Right atrium auricular region (tissue), 2 donors: Measurements from ENCODE around the gene APOBEC2. TPM values are rescaled to one million over a fixed set of nuclear protein-coding genes. Genes with fewer than 3 reads are reported as not detected.

Source experiments
- DNase-seq: peaks from one replicate; pipeline ENCODE4 v3.0.0-alpha.2; 2019; ENCODE audit warnings: low spot score
- H3K27ac ChIP-seq, 2 donors: fragments of 200-600 bp; sonication (generic); 1 replicate in 1 of 2; 2 replicates in 1 of 2; pipeline ENCODE4 v1.5.1; 2016 to 2019
- H3K27me3 ChIP-seq, 2 donors: fragments of 200-600 bp; sonication (generic); one replicate each; pipeline versions ENCODE4 v1.5.1 to v1.6.0; 2017 to 2019
- H3K36me3 ChIP-seq: fragments of 200-600 bp; sonication (generic); one replicate; pipeline ENCODE4 v1.5.1; 2016
- H3K4me1 ChIP-seq, 2 donors: fragments of 200-600 bp; sonication (generic); one replicate each; pipeline versions ENCODE4 v1.5.1 to v1.6.0; 2017 to 2019
- H3K4me3 ChIP-seq, 2 donors: fragments of 200-600 bp; sonication (generic); 1 replicate in 1 of 2; 2 replicates in 1 of 2; pipeline ENCODE4 v1.5.1; 2017 to 2019; ENCODE audit warnings: mild to moderate bottlenecking in 1 of 2, moderate library complexity in 1 of 2
- H3K9me3 ChIP-seq, 2 donors: fragments of 200-600 bp; sonication (generic); one replicate each; pipeline ENCODE4 v1.5.1; 2019
- total RNA-seq, 2 donors: library from RNA; depleted of rRNA; stranded (reverse); fragments of >200 nt; gene quantifications; one replicate each; pipeline ENCODE4 v1.1.0, GENCODE V29; 2016
- TF ChIP-seq, protein P1 (sequence below), 2 donors: fragments of 200-600 bp; sonication (generic); IDR thresholded peaks; one replicate each; pipeline ENCODE4 v1.5.1; 2019; ENCODE audit warnings: antibody characterized with exemption in 2 of 2

APOBEC2 gene
- total RNA-seq, 2 donors from 2014 or later, result 130 to 245 TPM

GRCh38 chr6:41074692-41075436 is 21.9 kb downstream of the APOBEC2 start:
- Histone ChIP-seq H3K27me3 (no peaks in the 10 kb centered on the region), H3K9me3 (no peaks in the 10 kb centered on the region), H3K4me1 (peaks cover 0 to 37% of the 10 kb centered on the region in 2 donors), H3K4me3 (peak overlapping the region; percentile 88 to 90), H3K36me3 (peaks cover 8% of the 10 kb centered on the region), H3K27ac (peak overlapping the region; percentile 99 to 100)
- DNase-seq, result no peak
- TF ChIP-seq, protein P1, sequence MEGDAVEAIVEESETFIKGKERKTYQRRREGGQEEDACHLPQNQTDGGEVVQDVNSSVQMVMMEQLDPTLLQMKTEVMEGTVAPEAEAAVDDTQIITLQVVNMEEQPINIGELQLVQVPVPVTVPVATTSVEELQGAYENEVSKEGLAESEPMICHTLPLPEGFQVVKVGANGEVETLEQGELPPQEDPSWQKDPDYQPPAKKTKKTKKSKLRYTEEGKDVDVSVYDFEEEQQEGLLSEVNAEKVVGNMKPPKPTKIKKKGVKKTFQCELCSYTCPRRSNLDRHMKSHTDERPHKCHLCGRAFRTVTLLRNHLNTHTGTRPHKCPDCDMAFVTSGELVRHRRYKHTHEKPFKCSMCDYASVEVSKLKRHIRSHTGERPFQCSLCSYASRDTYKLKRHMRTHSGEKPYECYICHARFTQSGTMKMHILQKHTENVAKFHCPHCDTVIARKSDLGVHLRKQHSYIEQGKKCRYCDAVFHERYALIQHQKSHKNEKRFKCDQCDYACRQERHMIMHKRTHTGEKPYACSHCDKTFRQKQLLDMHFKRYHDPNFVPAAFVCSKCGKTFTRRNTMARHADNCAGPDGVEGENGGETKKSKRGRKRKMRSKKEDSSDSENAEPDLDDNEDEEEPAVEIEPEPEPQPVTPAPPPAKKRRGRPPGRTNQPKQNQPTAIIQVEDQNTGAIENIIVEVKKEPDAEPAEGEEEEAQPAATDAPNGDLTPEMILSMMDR (IDR thresholded peaks at IDR 0.05), result no peak

DNA sequence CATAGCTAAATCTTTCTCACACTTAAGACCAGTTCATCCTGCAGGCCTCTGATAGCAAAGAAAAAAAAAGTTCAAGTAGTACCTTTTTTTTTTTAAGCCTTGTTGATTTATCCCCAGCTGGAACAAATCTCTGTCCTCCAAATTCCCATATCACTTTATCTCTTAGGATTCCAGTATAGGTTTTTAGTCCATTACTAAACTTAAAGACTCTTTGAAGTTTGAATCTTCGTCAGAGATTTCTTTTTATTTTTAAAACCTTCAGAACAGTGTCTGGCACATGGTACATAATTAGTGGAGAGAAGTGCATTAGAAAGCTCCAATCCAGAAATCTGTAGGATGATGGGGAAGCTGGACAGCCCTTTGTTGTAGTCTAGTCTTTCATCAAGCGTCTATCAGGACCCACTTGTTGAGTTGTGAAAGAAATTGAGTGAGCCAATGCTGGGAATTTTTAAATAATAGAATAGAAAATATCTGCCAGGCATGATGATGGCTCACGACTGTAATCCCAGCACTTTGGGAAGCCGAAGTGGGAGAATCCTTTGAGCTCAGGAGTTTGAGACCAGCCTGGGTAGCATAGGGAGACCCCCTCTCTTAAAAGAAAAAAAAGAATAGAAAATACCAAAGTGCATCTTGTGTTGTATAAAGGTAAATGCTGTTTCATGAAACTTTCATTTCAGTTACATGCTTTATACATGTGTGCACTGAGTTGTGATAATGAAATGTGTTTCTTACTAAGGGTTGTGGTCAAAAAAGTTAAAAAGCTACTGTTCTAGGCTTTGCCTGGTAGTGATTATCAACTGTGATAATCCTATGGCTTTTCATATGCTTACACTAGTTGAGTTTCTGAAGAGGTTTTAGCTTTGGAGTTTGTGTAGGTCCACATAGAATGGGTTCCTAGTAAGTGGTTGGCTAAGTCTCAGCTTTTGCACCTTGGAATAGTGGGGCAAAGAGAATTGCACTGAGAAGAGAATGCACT is 22.9 kb downstream of the APOBEC2 start:
- Histone ChIP-seq H3K4me3 (no peak overlapping the region), H3K36me3 (peaks cover 19% of the 10 kb centered on the region), H3K27me3 (no peaks in the 10 kb centered on the region), H3K4me1 (peaks cover 0 to 32% of the 10 kb centered on the region in 2 donors), H3K27ac (peak overlapping the region; percentile 99 to 100), H3K9me3 (no peaks in the 10 kb centered on the region)
- TF ChIP-seq, protein P1 (IDR thresholded peaks at IDR 0.05), result no peak
- no peak for DNase-seq

- Histone ChIP-seq H3K4me3 (no peak overlapping the region), H3K27ac (no peak overlapping the region), H3K27me3 (no peaks in the 10 kb centered on the region), H3K4me1 (peaks cover 0 to 28% of the 10 kb centered on the region in 2 donors), H3K9me3 (no peaks in the 10 kb centered on the region), H3K36me3 (peaks cover 22% of the 10 kb centered on the region)
- DNase-seq, result no peak
- TF ChIP-seq, protein P1 (IDR thresholded peaks at IDR 0.05), result no peak
Observed at GRCh38 chr6:41077536-41077935, 24.5 kb downstream of the APOBEC2 start.

- Histone ChIP-seq H3K9me3 (no peaks in the 10 kb centered on the region), H3K4me3 (no peak overlapping the region), H3K27me3 (no peaks in the 10 kb centered on the region), H3K4me1 (peaks cover 0 to 28% of the 10 kb centered on the region in 2 donors), H3K36me3 (peaks cover 22% of the 10 kb centered on the region), H3K27ac (no peak overlapping the region)
- TF ChIP-seq, protein P1 (IDR thresholded peaks at IDR 0.05), result no peak
- no peak for DNase-seq
Observed at GRCh38 chr6:41078101-41078500, 25.1 kb downstream of the APOBEC2 start.

DNA sequence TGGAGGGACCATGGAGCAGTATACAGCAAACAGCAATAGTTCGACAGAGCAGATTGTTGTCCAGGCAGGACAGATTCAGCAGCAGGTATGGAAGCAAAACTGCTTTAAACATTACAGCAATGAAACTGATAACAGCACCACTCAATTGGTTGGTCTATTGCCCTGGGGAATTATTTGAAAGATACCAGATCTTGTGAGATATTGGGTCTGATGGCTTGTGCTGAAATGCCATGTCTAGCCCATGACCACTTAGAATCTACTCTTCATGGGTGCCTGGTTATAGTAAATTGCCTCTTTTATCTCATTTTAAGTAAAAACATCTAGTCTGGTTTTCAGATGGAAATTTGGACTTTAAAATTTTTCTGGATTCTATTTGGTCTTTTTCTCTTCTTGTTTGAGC is 26.1 kb downstream of the APOBEC2 start:
- TF ChIP-seq, protein P1 (IDR thresholded peaks at IDR 0.05), result no peak
- H3K36me3 ChIP-seq, result peaks cover 26% of the 10 kb centered on the region

More for the DNA sequence above, 26.1 kb downstream of the APOBEC2 start:
- no peak for DNase-seq
- H3K4me3 ChIP-seq, result no peak overlapping the region
- H3K27ac ChIP-seq, result no peak overlapping the region
- peaks cover 0 to 25% of the 10 kb centered on the region in 2 donors for H3K4me1 ChIP-seq
- no peaks in the 10 kb centered on the region for H3K9me3 ChIP-seq
- H3K27me3 ChIP-seq, result no peaks in the 10 kb centered on the region
